CD4-positive, alpha-beta T cell (primary cell): ENCODE data around the gene MAPT. TPM values are rescaled to one million over a fixed set of nuclear protein-coding genes. Genes with fewer than 3 reads are reported as not detected.

Experiments
- ATAC-seq: fragments of 200-7000 bp; cut with Tn5 transposase; one replicate; pipeline ENCODE4 v1.10.0; 2022; ENCODE audit warnings: mild to moderate bottlenecking; ENCODE audit not compliant: poor library complexity
- CTCF ChIA-PET: fragments of 350-600 bp; sonication (Branson Sonifier 250); formaldehyde crosslinking; loops from one replicate; lab custom pipeline; 2021; ENCODE audit warnings: antibody characterized with exemption, inconsistent platforms; lab: Charles Lee
- POLR2A ChIA-PET: fragments of 350-600 bp; sonication (Branson Sonifier 250); formaldehyde crosslinking; loops from one replicate; lab custom pipeline; 2021; ENCODE audit warnings: antibody characterized with exemption, inconsistent platforms; lab: Charles Lee
- DNase-seq, 14 experiments: peaks; one replicate each; pipeline ENCODE4 v3.0.0-alpha.2; 2013 to 2020; ENCODE audit warnings: mixed read lengths in 2 of 14
- H3K27ac ChIP-seq, 2 donors: one replicate each; pipeline versions ENCODE4 v1.5.1 to v1.7.0; 2013; ENCODE audit warnings: low read length in 2 of 2, low read depth in 1 of 2, mild to moderate bottlenecking in 1 of 2
- H3K27me3 ChIP-seq, 2 experiments: 1 replicate in 1 of 2; 2 replicates in 1 of 2; pipeline versions ENCODE4 v1.6.1 to v1.7.0; 2013; ENCODE audit warnings: low read length in 2 of 2, control low read depth in 1 of 2, mild to moderate bottlenecking in 1 of 2, moderate library complexity in 1 of 2; ENCODE audit not compliant: insufficient read depth in 2 of 2, control insufficient read depth in 1 of 2
- H3K36me3 ChIP-seq: one replicate; pipeline ENCODE4 v1.6.1; 2013; ENCODE audit warnings: low read length, control low read depth; ENCODE audit not compliant: insufficient read depth
- H3K4me1 ChIP-seq: one replicate; pipeline ENCODE4 v1.6.1; 2013; ENCODE audit warnings: low read length, control low read depth; ENCODE audit not compliant: insufficient read depth
- H3K4me3 ChIP-seq: one replicate; pipeline ENCODE4 v1.5.1; 2013; ENCODE audit warnings: mild to moderate bottlenecking, low read length, moderate library complexity
- H3K9me3 ChIP-seq, 2 experiments: 1 replicate in 1 of 2; 2 replicates in 1 of 2; pipeline versions ENCODE4 v1.6.1 to v1.7.0; 2013; ENCODE audit warnings: low read length in 2 of 2, mild to moderate bottlenecking in 2 of 2, control low read depth in 1 of 2, moderate library complexity in 1 of 2; ENCODE audit not compliant: control insufficient read depth in 1 of 2, insufficient read depth in 1 of 2
- H3K27ac Mint-ChIP-seq: one replicate; pipeline ENCODE4 v1.8.0; 2020; ENCODE audit warnings: mixed read lengths
- H3K27me3 Mint-ChIP-seq: one replicate; pipeline ENCODE4 v1.8.0; 2021; ENCODE audit warnings: mixed read lengths
- H3K36me3 Mint-ChIP-seq: one replicate; pipeline ENCODE4 v1.8.0; 2021; ENCODE audit warnings: low read depth, mixed read lengths
- H3K4me1 Mint-ChIP-seq: one replicate; pipeline ENCODE4 v1.8.0; 2021; ENCODE audit warnings: low read depth, mixed read lengths
- H3K4me3 Mint-ChIP-seq: one replicate; pipeline ENCODE4 v1.8.0; 2020; ENCODE audit warnings: mild to moderate bottlenecking, mixed read lengths
- H3K9me3 Mint-ChIP-seq: one replicate; pipeline ENCODE4 v1.8.0; 2020; ENCODE audit warnings: mixed read lengths
- intact Hi-C, 2 experiments: fragments of 100-400 bp; cut with DNase I in 1 of 2; cut with micrococcal nuclease in 1 of 2; formaldehyde crosslinking; loops; one replicate each; pipeline versions ENCODE4 v1.15.1 to v1.9.0; 2023 to 2025; cut with DNase I, micrococcal nuclease
- total RNA-seq, 174 experiments: library from RNA in 2 of 174; stranded (reverse) in 2 of 174; gene quantifications; one replicate each; pipeline ENCODE4 v1.2.3 and lab custom pipeline; 2021 to 2026
- TF ChIP-seq, protein P1 (sequence below): fragments of 200-600 bp; IDR thresholded peaks from one replicate; pipeline ENCODE4 v1.8.0; 2022; ENCODE audit warnings: antibody characterized with exemption, mild to moderate bottlenecking

MAPT gene
- total RNA-seq, 2 experiments from 2014 or later = 0.41 to 0.53 TPM

DNA sequence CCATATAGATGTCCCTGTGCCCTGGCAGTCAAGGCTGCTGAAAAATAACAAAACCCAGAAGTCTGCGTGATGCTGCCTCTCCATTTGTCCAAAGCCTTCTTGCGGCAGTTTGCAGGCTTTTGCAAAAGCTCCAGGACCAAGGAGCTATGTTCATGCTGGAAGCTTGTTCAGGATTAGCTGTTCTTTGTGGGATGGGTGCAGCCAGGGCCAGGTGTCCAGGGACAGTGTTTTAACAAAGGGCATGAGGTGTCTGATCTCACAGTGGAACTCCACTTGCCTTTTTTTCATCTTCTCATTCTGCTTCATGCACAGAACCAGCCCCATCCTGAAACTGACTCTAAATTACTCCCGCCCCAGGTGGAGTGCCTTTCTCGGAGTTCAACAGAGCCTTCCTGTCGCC lies 73.0 kb downstream of the MAPT start:
- DNase-seq = no peak
- TF ChIP-seq, protein P1, sequence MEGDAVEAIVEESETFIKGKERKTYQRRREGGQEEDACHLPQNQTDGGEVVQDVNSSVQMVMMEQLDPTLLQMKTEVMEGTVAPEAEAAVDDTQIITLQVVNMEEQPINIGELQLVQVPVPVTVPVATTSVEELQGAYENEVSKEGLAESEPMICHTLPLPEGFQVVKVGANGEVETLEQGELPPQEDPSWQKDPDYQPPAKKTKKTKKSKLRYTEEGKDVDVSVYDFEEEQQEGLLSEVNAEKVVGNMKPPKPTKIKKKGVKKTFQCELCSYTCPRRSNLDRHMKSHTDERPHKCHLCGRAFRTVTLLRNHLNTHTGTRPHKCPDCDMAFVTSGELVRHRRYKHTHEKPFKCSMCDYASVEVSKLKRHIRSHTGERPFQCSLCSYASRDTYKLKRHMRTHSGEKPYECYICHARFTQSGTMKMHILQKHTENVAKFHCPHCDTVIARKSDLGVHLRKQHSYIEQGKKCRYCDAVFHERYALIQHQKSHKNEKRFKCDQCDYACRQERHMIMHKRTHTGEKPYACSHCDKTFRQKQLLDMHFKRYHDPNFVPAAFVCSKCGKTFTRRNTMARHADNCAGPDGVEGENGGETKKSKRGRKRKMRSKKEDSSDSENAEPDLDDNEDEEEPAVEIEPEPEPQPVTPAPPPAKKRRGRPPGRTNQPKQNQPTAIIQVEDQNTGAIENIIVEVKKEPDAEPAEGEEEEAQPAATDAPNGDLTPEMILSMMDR = no peak
- H3K27ac Mint-ChIP-seq = no peak overlapping the region

DNA sequence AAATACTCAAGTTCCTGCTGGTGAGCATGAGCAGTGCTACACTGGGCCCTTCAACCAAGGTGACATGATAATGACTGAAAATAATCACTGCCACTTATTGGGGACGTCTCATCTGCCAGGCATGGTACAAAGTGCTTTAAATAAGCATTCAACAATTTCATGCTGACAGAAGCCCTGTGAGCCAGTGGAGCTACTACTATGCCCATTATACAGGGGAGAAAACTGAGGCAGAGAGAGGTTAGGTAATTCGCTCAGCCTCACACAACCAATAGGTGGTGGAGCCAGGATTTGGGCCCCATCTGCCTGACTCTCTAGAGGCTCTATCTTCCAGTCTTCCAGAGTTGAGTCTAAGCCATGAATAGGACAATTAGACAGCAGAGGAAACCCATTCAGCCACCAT lies 74.4 kb downstream of the MAPT start:
- intact Hi-C loops = no loop called here

More for the DNA sequence above, 73.0 kb downstream of the MAPT start:
- Histone ChIP-seq H3K4me1 (no peaks in the 10 kb centered on the region), H3K36me3 (no peaks in the 10 kb centered on the region), H3K9me3 (peaks cover 0 to 7% of the 10 kb centered on the region in 2 experiments), H3K27ac (no peak overlapping the region), H3K4me3 (no peak overlapping the region), H3K27me3 (peaks cover 0 to 3% of the 10 kb centered on the region in 2 experiments)
- Mint-ChIP-seq H3K27me3 (peaks cover 28% of the 10 kb centered on the region), H3K9me3 (no peaks in the 10 kb centered on the region), H3K36me3 (no peaks in the 10 kb centered on the region), H3K4me3 (no peak overlapping the region), H3K4me1 (no peaks in the 10 kb centered on the region)
- intact Hi-C loops = no loop called here
- POLR2A ChIA-PET = no interaction called here
- no peak for ATAC-seq
- CTCF ChIA-PET = no interaction called here

DNA sequence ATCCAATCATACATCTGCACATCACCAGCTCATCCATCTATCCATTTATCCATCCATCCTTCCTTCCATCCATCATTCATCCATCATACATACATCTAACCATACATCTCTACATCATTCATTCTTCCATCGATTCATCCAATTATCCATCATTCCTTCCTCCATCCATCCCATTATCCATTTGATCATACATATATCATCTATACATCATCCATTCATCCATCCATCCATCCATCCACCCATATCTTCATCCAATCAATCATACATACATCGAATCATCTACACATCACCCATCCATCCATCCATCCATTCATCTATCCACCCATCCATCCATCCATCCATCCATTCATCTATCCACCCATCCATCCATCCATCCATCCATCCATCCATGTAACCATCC lies 75.4 kb downstream of the MAPT start:
- H3K36me3 ChIP-seq = no peaks in the 10 kb centered on the region
- H3K9me3 Mint-ChIP-seq = peaks cover 2% of the 10 kb centered on the region

More for the DNA sequence above, 74.4 kb downstream of the MAPT start:
- no peaks in the 10 kb centered on the region for H3K36me3 Mint-ChIP-seq
- TF ChIP-seq, protein P1 = no peak
- POLR2A ChIA-PET = no interaction called here
- H3K4me1 Mint-ChIP-seq = no peaks in the 10 kb centered on the region
- ATAC-seq (no peak), DNase-seq (no peak)
- no peak overlapping the region for H3K27ac Mint-ChIP-seq
- peaks cover 2% of the 10 kb centered on the region for H3K9me3 Mint-ChIP-seq
- peaks cover 28% of the 10 kb centered on the region for H3K27me3 Mint-ChIP-seq
- no peaks in the 10 kb centered on the region for H3K4me1 ChIP-seq
- H3K4me3 ChIP-seq = no peak overlapping the region
- no peak overlapping the region for H3K27ac ChIP-seq
- no peak overlapping the region for H3K4me3 Mint-ChIP-seq
- peaks cover 0 to 7% of the 10 kb centered on the region in 2 experiments for H3K9me3 ChIP-seq
- H3K36me3 ChIP-seq = no peaks in the 10 kb centered on the region
- CTCF ChIA-PET = no interaction called here
- H3K27me3 ChIP-seq = peaks cover 0 to 3% of the 10 kb centered on the region in 2 experiments

More for the DNA sequence above, 75.4 kb downstream of the MAPT start:
- CTCF ChIA-PET = no interaction called here
- H3K27me3 ChIP-seq = peaks cover 0 to 3% of the 10 kb centered on the region in 2 experiments
- no peaks in the 10 kb centered on the region for H3K4me1 ChIP-seq
- no peak overlapping the region for H3K27ac ChIP-seq
- H3K9me3 ChIP-seq = peaks cover 0 to 7% of the 10 kb centered on the region in 2 experiments
- H3K27ac Mint-ChIP-seq = no peak overlapping the region
- H3K4me3 Mint-ChIP-seq = no peak overlapping the region
- POLR2A ChIA-PET = no interaction called here
- intact Hi-C loops = no loop called here
- H3K27me3 Mint-ChIP-seq = peaks cover 28% of the 10 kb centered on the region
- TF ChIP-seq, protein P1 = no peak
- ATAC-seq = no peak
- no peak overlapping the region for H3K4me3 ChIP-seq
- H3K4me1 Mint-ChIP-seq = no peaks in the 10 kb centered on the region
- DNase-seq = no peak
- no peaks in the 10 kb centered on the region for H3K36me3 Mint-ChIP-seq
